Measurements from ENCODE around the gene CSMD2.

DNA sequence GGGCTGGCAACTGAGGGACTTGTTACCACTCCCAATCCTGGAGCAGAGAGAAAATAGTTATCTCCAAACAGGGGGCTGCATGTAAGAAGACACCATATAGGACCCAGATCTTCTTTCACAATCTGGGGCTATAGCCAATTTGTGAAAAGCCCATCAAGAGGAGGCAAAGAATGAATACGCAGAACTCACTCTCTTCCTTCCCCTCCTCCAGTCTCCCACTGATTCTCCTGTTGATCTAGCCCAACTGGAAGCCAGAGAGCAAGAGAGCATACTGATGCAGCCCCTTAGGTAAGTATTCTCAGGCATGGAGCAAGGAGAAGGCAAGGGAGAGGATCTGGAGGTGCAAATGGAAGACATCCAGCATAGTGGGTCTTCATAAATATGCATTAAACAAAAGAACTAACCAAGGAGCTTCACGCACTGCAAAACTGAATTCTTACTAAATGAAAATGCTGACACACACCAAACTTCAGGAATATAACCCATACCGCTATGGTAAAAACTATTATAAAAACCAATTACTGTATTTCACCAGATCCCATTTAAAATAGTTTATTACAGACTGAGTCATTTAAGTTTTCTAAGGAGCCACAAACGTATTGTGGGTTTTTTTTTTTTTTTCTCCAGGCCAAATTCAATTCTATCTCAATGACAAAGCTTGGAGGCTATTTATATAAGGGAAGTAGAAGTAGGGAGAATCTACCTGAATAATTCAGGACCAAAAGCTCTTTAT is 316.7 kb downstream of the CSMD2 start:
- TF ChIP-seq, protein P1, sequence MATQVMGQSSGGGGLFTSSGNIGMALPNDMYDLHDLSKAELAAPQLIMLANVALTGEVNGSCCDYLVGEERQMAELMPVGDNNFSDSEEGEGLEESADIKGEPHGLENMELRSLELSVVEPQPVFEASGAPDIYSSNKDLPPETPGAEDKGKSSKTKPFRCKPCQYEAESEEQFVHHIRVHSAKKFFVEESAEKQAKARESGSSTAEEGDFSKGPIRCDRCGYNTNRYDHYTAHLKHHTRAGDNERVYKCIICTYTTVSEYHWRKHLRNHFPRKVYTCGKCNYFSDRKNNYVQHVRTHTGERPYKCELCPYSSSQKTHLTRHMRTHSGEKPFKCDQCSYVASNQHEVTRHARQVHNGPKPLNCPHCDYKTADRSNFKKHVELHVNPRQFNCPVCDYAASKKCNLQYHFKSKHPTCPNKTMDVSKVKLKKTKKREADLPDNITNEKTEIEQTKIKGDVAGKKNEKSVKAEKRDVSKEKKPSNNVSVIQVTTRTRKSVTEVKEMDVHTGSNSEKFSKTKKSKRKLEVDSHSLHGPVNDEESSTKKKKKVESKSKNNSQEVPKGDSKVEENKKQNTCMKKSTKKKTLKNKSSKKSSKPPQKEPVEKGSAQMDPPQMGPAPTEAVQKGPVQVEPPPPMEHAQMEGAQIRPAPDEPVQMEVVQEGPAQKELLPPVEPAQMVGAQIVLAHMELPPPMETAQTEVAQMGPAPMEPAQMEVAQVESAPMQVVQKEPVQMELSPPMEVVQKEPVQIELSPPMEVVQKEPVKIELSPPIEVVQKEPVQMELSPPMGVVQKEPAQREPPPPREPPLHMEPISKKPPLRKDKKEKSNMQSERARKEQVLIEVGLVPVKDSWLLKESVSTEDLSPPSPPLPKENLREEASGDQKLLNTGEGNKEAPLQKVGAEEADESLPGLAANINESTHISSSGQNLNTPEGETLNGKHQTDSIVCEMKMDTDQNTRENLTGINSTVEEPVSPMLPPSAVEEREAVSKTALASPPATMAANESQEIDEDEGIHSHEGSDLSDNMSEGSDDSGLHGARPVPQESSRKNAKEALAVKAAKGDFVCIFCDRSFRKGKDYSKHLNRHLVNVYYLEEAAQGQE (IDR thresholded peaks at IDR 0.05; ENCODE audit: low read depth, low read length) = no peak
- no peak for TF ChIP-seq JUND (IDR thresholded peaks at IDR 0.05)
- TF ChIP-seq, protein P2, sequence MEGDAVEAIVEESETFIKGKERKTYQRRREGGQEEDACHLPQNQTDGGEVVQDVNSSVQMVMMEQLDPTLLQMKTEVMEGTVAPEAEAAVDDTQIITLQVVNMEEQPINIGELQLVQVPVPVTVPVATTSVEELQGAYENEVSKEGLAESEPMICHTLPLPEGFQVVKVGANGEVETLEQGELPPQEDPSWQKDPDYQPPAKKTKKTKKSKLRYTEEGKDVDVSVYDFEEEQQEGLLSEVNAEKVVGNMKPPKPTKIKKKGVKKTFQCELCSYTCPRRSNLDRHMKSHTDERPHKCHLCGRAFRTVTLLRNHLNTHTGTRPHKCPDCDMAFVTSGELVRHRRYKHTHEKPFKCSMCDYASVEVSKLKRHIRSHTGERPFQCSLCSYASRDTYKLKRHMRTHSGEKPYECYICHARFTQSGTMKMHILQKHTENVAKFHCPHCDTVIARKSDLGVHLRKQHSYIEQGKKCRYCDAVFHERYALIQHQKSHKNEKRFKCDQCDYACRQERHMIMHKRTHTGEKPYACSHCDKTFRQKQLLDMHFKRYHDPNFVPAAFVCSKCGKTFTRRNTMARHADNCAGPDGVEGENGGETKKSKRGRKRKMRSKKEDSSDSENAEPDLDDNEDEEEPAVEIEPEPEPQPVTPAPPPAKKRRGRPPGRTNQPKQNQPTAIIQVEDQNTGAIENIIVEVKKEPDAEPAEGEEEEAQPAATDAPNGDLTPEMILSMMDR (IDR thresholded peaks at IDR 0.05) = no peak
- no peak for TF ChIP-seq GABPA (IDR thresholded peaks at IDR 0.05; ENCODE audit: low read depth)
- no peak for TF ChIP-seq TAF1 (IDR thresholded peaks at IDR 0.05; ENCODE audit: borderline replicate concordance, low read depth, low read length)
- TF ChIP-seq, protein P3, sequence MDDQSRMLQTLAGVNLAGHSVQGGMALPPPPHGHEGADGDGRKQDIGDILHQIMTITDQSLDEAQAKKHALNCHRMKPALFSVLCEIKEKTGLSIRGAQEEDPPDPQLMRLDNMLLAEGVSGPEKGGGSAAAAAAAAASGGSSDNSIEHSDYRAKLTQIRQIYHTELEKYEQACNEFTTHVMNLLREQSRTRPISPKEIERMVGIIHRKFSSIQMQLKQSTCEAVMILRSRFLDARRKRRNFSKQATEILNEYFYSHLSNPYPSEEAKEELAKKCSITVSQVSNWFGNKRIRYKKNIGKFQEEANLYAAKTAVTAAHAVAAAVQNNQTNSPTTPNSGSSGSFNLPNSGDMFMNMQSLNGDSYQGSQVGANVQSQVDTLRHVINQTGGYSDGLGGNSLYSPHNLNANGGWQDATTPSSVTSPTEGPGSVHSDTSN (IDR thresholded peaks at IDR 0.05) = no peak
- TF ChIP-seq GATA2 (CRISPR knock-in tag; IDR thresholded peaks at IDR 0.05) = no peak
- TF ChIP-seq SMC3 (IDR thresholded peaks at IDR 0.05; ENCODE audit: low read depth, low read length) = no peak
- no peak for TF ChIP-seq TCF12 (IDR thresholded peaks at IDR 0.05)
- TF ChIP-seq RFX5 (IDR thresholded peaks at IDR 0.05; ENCODE audit: low read length) = no peak
